GM19455 (cell line): ENCODE results near the gene ZNF30.
"Not testable (repeated sequence)": the region's sequence is repeated elsewhere in the genome, so short reads cannot be mapped to it uniquely, and the experiment has no call there.

Source experiments
- ATAC-seq: cut with Tn5 transposase; IDR thresholded peaks from one replicate; pipeline ENCODE4 v1.9.1; 2021; ENCODE audit not compliant: unreplicated experiment

The ZNF30 gene

GRCh38 chr19:34985249-34986022, 58.7 kb downstream of the ZNF30 start:
- ATAC-seq: no peak

- ATAC-seq: no peak
Measured at GRCh38 chr19:34988119-34988518, 61.4 kb downstream of the ZNF30 start.

GRCh38 chr19:34989298-34989697, 62.6 kb downstream of the ZNF30 start:
- ATAC-seq: no peak

- ATAC-seq: no peak
Measured at GRCh38 chr19:34990578-34991192, 64.0 kb downstream of the ZNF30 start.

- no peak for ATAC-seq
Measured at GRCh38 chr19:34991542-34992333, 65.0 kb downstream of the ZNF30 start.

GRCh38 chr19:34992582-34992981, 65.9 kb downstream of the ZNF30 start:
- not testable (repeated sequence) for ATAC-seq

GRCh38 chr19:34994286-34994642, 67.6 kb downstream of the ZNF30 start:
- ATAC-seq: no peak
